Measurements from ENCODE around the gene SECISBP2L.
"Not testable (repeated sequence)": the region's sequence is repeated elsewhere in the genome, so short reads cannot be mapped to it uniquely, and the experiment has no call there.

The SECISBP2L gene

GRCh38 chr15:49046220-49047102, at the start of gene SECISBP2L:
Gene SECISBP2L (minus strand): TSS chr15:49046446. CDS start chr15:49046299, 147 bp downstream.
- H3K36me3 Mint-ChIP-seq: peaks cover 3% of the 10 kb centered on the region
- H3K4me3 Mint-ChIP-seq: peak within 1 kb of the TSS; percentile 94
- no peaks in the 10 kb centered on the region for H3K27me3 Mint-ChIP-seq
- peaks cover 28% of the 10 kb centered on the region for H3K4me1 Mint-ChIP-seq (ENCODE audit: low read depth)
- H3K9me3 Mint-ChIP-seq (ENCODE audit: low read depth): no peaks in the 10 kb centered on the region
- peak within 1 kb of the TSS; percentile 88 for H3K27ac Mint-ChIP-seq

- Mint-ChIP-seq H3K4me3 (no peak overlapping the region), H3K27ac (no peak overlapping the region), H3K36me3 (peaks cover 8% of the 10 kb centered on the region), H3K9me3 (ENCODE audit: low read depth) (no peaks in the 10 kb centered on the region), H3K4me1 (ENCODE audit: low read depth) (no peaks in the 10 kb centered on the region), H3K27me3 (no peaks in the 10 kb centered on the region)
Measured at GRCh38 chr15:49094923-49095322, 48.7 kb upstream of the SECISBP2L start.

- H3K9me3 Mint-ChIP-seq (ENCODE audit: low read depth): no peaks in the 10 kb centered on the region
- no peaks in the 10 kb centered on the region for H3K4me1 Mint-ChIP-seq (ENCODE audit: low read depth)
- no peaks in the 10 kb centered on the region for H3K27me3 Mint-ChIP-seq
- H3K27ac Mint-ChIP-seq: no peak overlapping the region
- no peak overlapping the region for H3K4me3 Mint-ChIP-seq
- peaks cover 5% of the 10 kb centered on the region for H3K36me3 Mint-ChIP-seq
Measured at GRCh38 chr15:49093252-49094105, 47.2 kb upstream of the SECISBP2L start.

GRCh38 chr15:49088996-49089395, 42.8 kb upstream of the SECISBP2L start:
- H3K36me3 Mint-ChIP-seq: peaks cover 2% of the 10 kb centered on the region
- H3K9me3 Mint-ChIP-seq (ENCODE audit: low read depth): no peaks in the 10 kb centered on the region
- no peak overlapping the region for H3K4me3 Mint-ChIP-seq
- H3K4me1 Mint-ChIP-seq (ENCODE audit: low read depth): no peaks in the 10 kb centered on the region
- no peak overlapping the region for H3K27ac Mint-ChIP-seq
- H3K27me3 Mint-ChIP-seq: no peaks in the 10 kb centered on the region

- no peak overlapping the region for H3K4me3 Mint-ChIP-seq
- H3K27me3 Mint-ChIP-seq: no peaks in the 10 kb centered on the region
- H3K36me3 Mint-ChIP-seq: peaks cover 4% of the 10 kb centered on the region
- no peaks in the 10 kb centered on the region for H3K9me3 Mint-ChIP-seq (ENCODE audit: low read depth)
- H3K27ac Mint-ChIP-seq: no peak overlapping the region
- no peaks in the 10 kb centered on the region for H3K4me1 Mint-ChIP-seq (ENCODE audit: low read depth)
Measured at GRCh38 chr15:49085696-49086459, 39.6 kb upstream of the SECISBP2L start.

GRCh38 chr15:49084285-49084570, 38.0 kb upstream of the SECISBP2L start:
- no peak overlapping the region for H3K27ac Mint-ChIP-seq
- H3K4me1 Mint-ChIP-seq (ENCODE audit: low read depth): no peaks in the 10 kb centered on the region
- H3K9me3 Mint-ChIP-seq (ENCODE audit: low read depth): no peaks in the 10 kb centered on the region
- H3K4me3 Mint-ChIP-seq: no peak overlapping the region
- peaks cover 4% of the 10 kb centered on the region for H3K36me3 Mint-ChIP-seq
- peaks cover under 1% of the 10 kb centered on the region for H3K27me3 Mint-ChIP-seq

- peaks cover 4% of the 10 kb centered on the region for H3K36me3 Mint-ChIP-seq
- H3K27me3 Mint-ChIP-seq: peaks cover 3% of the 10 kb centered on the region
- H3K4me1 Mint-ChIP-seq (ENCODE audit: low read depth): no peaks in the 10 kb centered on the region
- H3K27ac Mint-ChIP-seq: no peak overlapping the region
- H3K9me3 Mint-ChIP-seq (ENCODE audit: low read depth): no peaks in the 10 kb centered on the region
- no peak overlapping the region for H3K4me3 Mint-ChIP-seq
Measured at GRCh38 chr15:49083401-49084284, 37.4 kb upstream of the SECISBP2L start.

GRCh38 chr15:49082960-49083359, 36.7 kb upstream of the SECISBP2L start:
- Mint-ChIP-seq H3K4me1 (ENCODE audit: low read depth) (no peaks in the 10 kb centered on the region), H3K27ac (no peak overlapping the region), H3K4me3 (no peak overlapping the region), H3K9me3 (ENCODE audit: low read depth) (no peaks in the 10 kb centered on the region), H3K36me3 (peaks cover 4% of the 10 kb centered on the region), H3K27me3 (peaks cover 3% of the 10 kb centered on the region)

GRCh38 chr15:49079340-49080039, 33.2 kb upstream of the SECISBP2L start:
- no peak overlapping the region for H3K27ac Mint-ChIP-seq
- peaks cover 3% of the 10 kb centered on the region for H3K27me3 Mint-ChIP-seq
- H3K4me1 Mint-ChIP-seq (ENCODE audit: low read depth): no peaks in the 10 kb centered on the region
- H3K9me3 Mint-ChIP-seq (ENCODE audit: low read depth): no peaks in the 10 kb centered on the region
- no peak overlapping the region for H3K4me3 Mint-ChIP-seq
- H3K36me3 Mint-ChIP-seq: peaks cover 2% of the 10 kb centered on the region

GRCh38 chr15:49075881-49076280, 29.6 kb upstream of the SECISBP2L start:
- Mint-ChIP-seq H3K4me1 (ENCODE audit: low read depth) (no peaks in the 10 kb centered on the region), H3K27me3 (peaks cover 6% of the 10 kb centered on the region), H3K27ac (no peak overlapping the region), H3K9me3 (ENCODE audit: low read depth) (no peaks in the 10 kb centered on the region), H3K4me3 (no peak overlapping the region), H3K36me3 (no peaks in the 10 kb centered on the region)

- not testable (repeated sequence) for H3K9me3 Mint-ChIP-seq (ENCODE audit: low read depth); H3K27me3 Mint-ChIP-seq; H3K36me3 Mint-ChIP-seq; H3K27ac Mint-ChIP-seq; H3K4me3 Mint-ChIP-seq; H3K4me1 Mint-ChIP-seq (ENCODE audit: low read depth)
Measured at GRCh38 chr15:49074589-49075287, 28.5 kb upstream of the SECISBP2L start.

- Mint-ChIP-seq H3K4me1 (ENCODE audit: low read depth) (peaks cover under 1% of the 10 kb centered on the region), H3K9me3 (ENCODE audit: low read depth) (no peaks in the 10 kb centered on the region), H3K27ac (no peak overlapping the region), H3K4me3 (no peak overlapping the region), H3K36me3 (peaks cover 2% of the 10 kb centered on the region), H3K27me3 (peaks cover 8% of the 10 kb centered on the region)
Measured at GRCh38 chr15:49066372-49066771, 20.1 kb upstream of the SECISBP2L start.

- Mint-ChIP-seq H3K4me1 (ENCODE audit: low read depth) (peaks cover 11% of the 10 kb centered on the region), H3K9me3 (ENCODE audit: low read depth) (no peaks in the 10 kb centered on the region), H3K4me3 (no peak overlapping the region), H3K27ac (no peak overlapping the region), H3K27me3 (peaks cover 4% of the 10 kb centered on the region), H3K36me3 (peaks cover 2% of the 10 kb centered on the region)
Measured at GRCh38 chr15:49064884-49065283, 18.6 kb upstream of the SECISBP2L start.
